IMR-90 (cell line): ENCODE measurements around the gene PRKCE. TPM values are rescaled to one million over a fixed set of nuclear protein-coding genes. Genes with fewer than 3 reads are reported as not detected.

Experiments used
- ATAC-seq: fragments of 200-7000 bp; cut with Tn5 transposase; 2 replicates; pipeline ENCODE4 v1.9.1; 2020; ENCODE audit warnings: low read depth, mild to moderate bottlenecking, moderate library complexity
- BruUV-seq: library from RNA; stranded (reverse); fragments of 400-500 nt; replicated peaks from 2 replicates; lab custom pipeline; 2021; lab: Mats Ljungman, UMichigan
- CTCF ChIA-PET: fragments of 300-600 bp; formaldehyde crosslinking; extraction: SDS; loops from one replicate; lab custom pipeline; 2021; ENCODE audit warnings: antibody characterized with exemption; lab: Yijun Ruan, JAX
- POLR2A ChIA-PET: fragments of 300-600 bp; sonication (Branson Sonifier 250); formaldehyde crosslinking; loops from one replicate; lab custom pipeline; 2022; ENCODE audit warnings: antibody characterized with exemption; ENCODE audit not compliant: unreplicated experiment; lab: Charles Lee
- DNase-seq: peaks from one replicate; pipeline ENCODE4 v3.0.0; 2013
- H2AFZ ChIP-seq: replicated peaks from 2 replicates; pipeline ENCODE3; 2013; ENCODE audit warnings: low read length, mild to moderate bottlenecking; ENCODE audit not compliant: poor library complexity
- H2AK5ac ChIP-seq: 2 replicates; pipeline ENCODE4 v1.6.1; 2013; ENCODE audit warnings: low read depth, low read length, inconsistent platforms
- H2AK9ac ChIP-seq: replicated peaks from 2 replicates; pipeline ENCODE3; 2013; ENCODE audit warnings: mild to moderate bottlenecking, low read depth, low read length, moderate library complexity; ENCODE audit not compliant: poor library complexity
- H2BK120ac ChIP-seq: 2 replicates; pipeline ENCODE4 v1.6.1; 2013; ENCODE audit warnings: low read depth, low read length, inconsistent platforms
- H2BK15ac ChIP-seq: 3 replicates; pipeline ENCODE4 v1.6.1; 2013; ENCODE audit warnings: low read depth, low read length, inconsistent platforms
- H2BK20ac ChIP-seq: 2 replicates; pipeline ENCODE4 v1.6.1; 2013; ENCODE audit warnings: low read depth, mild to moderate bottlenecking, inconsistent platforms, low read length, moderate library complexity
- H2BK5ac ChIP-seq: 2 replicates; pipeline ENCODE4 v1.6.1; 2013; ENCODE audit warnings: mild to moderate bottlenecking, low read depth, low read length, inconsistent platforms; ENCODE audit not compliant: poor library complexity, severe bottlenecking
- H3K14ac ChIP-seq: replicated peaks from 2 replicates; pipeline ENCODE4 v1.6.1; 2013; ENCODE audit warnings: low read depth, low read length, inconsistent platforms
- H3K18ac ChIP-seq: 2 replicates; pipeline ENCODE4 v1.6.1; 2013; ENCODE audit warnings: low read depth, low read length, control low read depth
- H3K23ac ChIP-seq: 2 replicates; pipeline ENCODE4 v1.6.1; 2013; ENCODE audit warnings: low read depth, low read length, inconsistent platforms
- H3K27ac ChIP-seq: 2 replicates; pipeline ENCODE4 v1.5.1; 2013; ENCODE audit warnings: mild to moderate bottlenecking, control low read depth, low read length; ENCODE audit not compliant: insufficient read depth
- H3K27me3 ChIP-seq: 2 replicates; pipeline ENCODE4 v1.6.1; 2013; ENCODE audit warnings: low read length; ENCODE audit not compliant: control insufficient read depth, insufficient read depth
- H3K36me3 ChIP-seq: 2 replicates; pipeline ENCODE4 v1.6.1; 2013; ENCODE audit warnings: low read length, mixed read lengths; ENCODE audit not compliant: control insufficient read depth, insufficient read depth
- H3K4ac ChIP-seq: 2 replicates; pipeline ENCODE4 v1.6.1; 2013; ENCODE audit warnings: low read depth, low read length, inconsistent platforms
- H3K4me1 ChIP-seq: 2 replicates; pipeline ENCODE4 v1.6.1; 2013; ENCODE audit warnings: low read length, mixed read lengths; ENCODE audit not compliant: control insufficient read depth, insufficient read depth
- H3K4me2 ChIP-seq: 2 replicates; pipeline ENCODE4 v1.6.1; 2013; ENCODE audit warnings: low read depth, mild to moderate bottlenecking, control low read depth, low read length, moderate library complexity
- H3K4me3 ChIP-seq: 2 replicates; pipeline ENCODE4 v1.5.1; 2013; ENCODE audit warnings: low read depth, mild to moderate bottlenecking, control low read depth, low read length, moderate library complexity; ENCODE audit not compliant: insufficient read depth
- H3K56ac ChIP-seq: 2 replicates; pipeline ENCODE4 v1.6.1; 2013; ENCODE audit warnings: low read length, inconsistent platforms; ENCODE audit not compliant: insufficient read depth; ENCODE audit errors: extremely low read depth
- H3K79me1 ChIP-seq, 2 experiments: 2 replicates each; pipeline ENCODE4 v1.6.1; 2013; ENCODE audit warnings: low read length in 2 of 2, inconsistent platforms in 1 of 2, low read depth in 1 of 2
- H3K9ac ChIP-seq: 2 replicates; pipeline ENCODE4 v1.6.1; 2013; ENCODE audit warnings: low read depth, low read length, control low read depth
- H3K9me1 ChIP-seq: 2 replicates; pipeline ENCODE4 v1.6.1; 2013; ENCODE audit warnings: low read length, inconsistent platforms; ENCODE audit not compliant: insufficient read depth
- H3K9me3 ChIP-seq: 2 replicates; pipeline ENCODE4 v1.6.1; 2013; ENCODE audit warnings: low read length; ENCODE audit not compliant: control insufficient read depth, insufficient read depth
- H4K20me1 ChIP-seq: 2 replicates; pipeline ENCODE4 v1.6.1; 2013; ENCODE audit warnings: low read length, inconsistent platforms; ENCODE audit not compliant: insufficient read depth
- H4K5ac ChIP-seq: 2 replicates; pipeline ENCODE4 v1.6.1; 2013; ENCODE audit warnings: mild to moderate bottlenecking, low read depth, low read length, control low read depth
- H4K8ac ChIP-seq, 2 experiments: 2 replicates each; pipeline ENCODE4 v1.6.1; 2013; ENCODE audit warnings: low read depth in 2 of 2, low read length in 2 of 2, control low read depth in 1 of 2, inconsistent platforms in 1 of 2
- H4K91ac ChIP-seq: 2 replicates; pipeline ENCODE4 v1.6.1; 2013; ENCODE audit warnings: low read depth, low read length, inconsistent platforms; ENCODE audit not compliant: insufficient read depth
- CEBPB ChIP-seq: IDR thresholded peaks from 2 replicates; pipeline ENCODE4 v1.6.1; 2012; ENCODE audit warnings: low read depth, low read length, improper control_type of control experiment
- POLR2A ChIP-seq: IDR thresholded peaks from 2 replicates; pipeline ENCODE4 v1.6.1; 2012; ENCODE audit warnings: mild to moderate bottlenecking, low read depth, low read length
- SMC3 ChIP-seq: fragments of 150-350 bp; IDR thresholded peaks from 2 replicates; pipeline ENCODE4 v1.6.1; 2016; ENCODE audit warnings: low read depth, mild to moderate bottlenecking, antibody characterized with exemption, low read length, moderate library complexity
- USF2 ChIP-seq: fragments of 150-350 bp; IDR thresholded peaks from 2 replicates; pipeline ENCODE4 v1.6.1; 2017; ENCODE audit warnings: mild to moderate bottlenecking, antibody characterized with exemption, low read length, low read depth
- WGBS, 2 experiments: methylation state at CpG; one replicate each; pipeline versions ENCODE4 v1.1.5 to v1.1.7; 2013; ENCODE audit warnings: missing lambda C conversion rate in 2 of 2; ENCODE audit not compliant: insufficient read length in 1 of 2; ENCODE audit errors: extremely low coverage in 2 of 2; 5-methylcytosine and 5-hydroxymethylcytosine counted together
- dilution Hi-C: fragments of 300-500 bp; cut with HindIII; formaldehyde crosslinking; loops from one replicate; pipeline ENCODE4 v1.14.3; 2018; ENCODE audit warnings: low sequenced_read_pairs; ENCODE audit not compliant: unreplicated experiment
- in situ Hi-C: fragments of 300-500 bp; cut with MboI; formaldehyde crosslinking; loops from 3 replicates; pipeline ENCODE4 v1.14.3; 2019; ENCODE audit warnings: low sequenced_read_pairs, inconsistent platforms, mixed read lengths
- intact Hi-C: fragments of 100-400 bp; cut with micrococcal nuclease; formaldehyde crosslinking; loops from 2 replicates; pipeline ENCODE4 v1.10.0; 2022
- polyA plus RNA-seq, 3 experiments: library from polyadenylated mRNA; depleted of rRNA; stranded (reverse); fragments of >200 nt; gene quantifications; 2 replicates each; pipeline ENCODE4 v1.2.3, GENCODE V29; 2012; ENCODE audit warnings: low replicate concordance in 1 of 3
- total RNA-seq: library from RNA; depleted of rRNA; stranded (reverse); fragments of >200 nt; gene quantifications from 2 replicates; pipeline ENCODE4 v1.2.3, GENCODE V29; 2012

Gene PRKCE
- total and polyA plus RNA-seq, 2 of the 4 experiments (the other 2 are of a cell fraction), result 8.1 to 32.4 TPM

- TF ChIP-seq USF2 (no peak), CEBPB (no peak), SMC3 (no peak)
Measured at GRCh38 chr2:45612285-45612684, 39.2 kb upstream of the PRKCE start (continued).

- CTCF ChIA-PET, result no interaction called here
- Histone ChIP-seq H2BK20ac (no peak overlapping the region), H2AK5ac (no peak overlapping the region), H3K27me3 (no peaks in the 10 kb centered on the region), H4K91ac (no peak overlapping the region), H3K18ac (no peak overlapping the region), H2AK9ac (no peak overlapping the region), H4K8ac (no peak overlapping the region), H3K4me1 (peaks cover 9% of the 10 kb centered on the region), H3K4me2 (no peak overlapping the region), H3K36me3 (no peaks in the 10 kb centered on the region), H3K79me1 (peaks cover 12 to 18% of the 10 kb centered on the region in 2 experiments), H3K9ac (no peak overlapping the region), H3K4me3 (no peak overlapping the region), H3K9me3 (no peaks in the 10 kb centered on the region), H2BK15ac (no peak overlapping the region), H3K14ac (no peak overlapping the region), H3K4ac (no peak overlapping the region), H3K23ac (no peak overlapping the region), H3K9me1 (0 out of 2 replicates have a peak, but pooled peaks cover 8% of the 10 kb centered on the region), H2BK120ac (no peak overlapping the region), H3K56ac (no peak overlapping the region), H2AFZ (no peak overlapping the region), H4K5ac (no peak overlapping the region), H2BK5ac (no peak overlapping the region), H4K20me1 (no peaks in the 10 kb centered on the region), H3K27ac (no peak overlapping the region)
- POLR2A ChIA-PET, result no interaction called here
- no peak for TF ChIP-seq POLR2A
- TF ChIP-seq CEBPB, result peak; percentile 61
- no peak for TF ChIP-seq USF2
- dilution Hi-C loops (no loop called here), intact Hi-C loops (no loop called here), in situ Hi-C loops (no loop called here)
- DNase-seq (peak; percentile 37), ATAC-seq (no peak)
- no CpG with 5 or more reads among the region's 2 CpGs for WGBS, 2 experiments
- BruUV-seq, result no TSS peak
Measured at GRCh38 chr2:45612731-45613130, 38.7 kb upstream of the PRKCE start.
